Renal cortical epithelial cell (primary cell): Measurements from ENCODE around the gene ID3. TPM values are rescaled to one million over a fixed set of nuclear protein-coding genes. Genes with fewer than 3 reads are reported as not detected.
"Not testable (repeated sequence)": the region's sequence is repeated elsewhere in the genome, so short reads cannot be mapped to it uniquely, and the experiment has no call there.

Experiments
- DNase-seq: peaks from one replicate; pipeline ENCODE4 v3.0.0-alpha.2; 2011; ENCODE audit warnings: low read depth
- total RNA-seq: library from RNA; depleted of rRNA; stranded (reverse); fragments of >200 nt; gene quantifications from 2 replicates; pipeline ENCODE4 v1.2.3, GENCODE V29; 2014

The ID3 gene
- total RNA-seq, 1 donor from 2014 or later, result 65.3 TPM

GRCh38 chr1:23589585-23589986 is 30.3 kb upstream of the ID3 start:
- no peak for DNase-seq

DNA sequence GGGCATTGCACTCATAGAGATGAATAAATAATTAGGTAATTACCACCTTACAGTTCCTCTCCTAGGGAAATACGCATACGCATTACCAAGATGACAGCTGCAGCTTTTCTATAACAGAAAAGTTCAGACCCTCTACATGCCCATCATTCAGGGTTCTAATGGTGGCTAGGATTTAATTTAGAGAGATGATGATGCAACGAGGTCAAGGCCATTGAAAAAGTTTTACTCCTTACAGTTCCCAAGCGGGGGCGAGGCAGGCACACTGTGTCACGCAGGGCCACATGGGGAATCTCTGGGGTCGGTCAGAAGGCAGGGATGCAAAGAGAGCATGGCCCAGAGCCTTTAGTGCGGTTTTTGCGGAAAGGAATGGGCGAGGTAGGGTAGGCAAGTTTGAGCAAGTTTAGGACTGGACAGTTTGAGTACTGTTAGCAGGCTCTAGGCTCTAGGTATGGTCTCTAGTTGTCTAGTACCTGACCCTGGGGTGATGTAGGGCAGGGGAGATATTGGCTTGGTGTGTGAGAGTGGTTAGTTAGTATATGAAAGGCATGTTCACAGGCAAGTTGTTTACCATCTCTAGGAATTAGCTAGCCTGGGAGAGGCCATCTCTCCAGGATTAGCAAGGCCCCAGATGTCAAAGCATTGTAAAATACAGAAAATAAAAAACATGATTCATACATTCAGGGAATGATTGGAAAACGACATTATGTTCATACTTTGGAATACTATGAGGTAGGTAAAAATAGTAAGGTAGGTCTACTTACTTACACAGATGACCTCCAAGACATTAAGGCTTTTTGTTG is 29.6 kb upstream of the ID3 start:
- no peak for DNase-seq

DNA sequence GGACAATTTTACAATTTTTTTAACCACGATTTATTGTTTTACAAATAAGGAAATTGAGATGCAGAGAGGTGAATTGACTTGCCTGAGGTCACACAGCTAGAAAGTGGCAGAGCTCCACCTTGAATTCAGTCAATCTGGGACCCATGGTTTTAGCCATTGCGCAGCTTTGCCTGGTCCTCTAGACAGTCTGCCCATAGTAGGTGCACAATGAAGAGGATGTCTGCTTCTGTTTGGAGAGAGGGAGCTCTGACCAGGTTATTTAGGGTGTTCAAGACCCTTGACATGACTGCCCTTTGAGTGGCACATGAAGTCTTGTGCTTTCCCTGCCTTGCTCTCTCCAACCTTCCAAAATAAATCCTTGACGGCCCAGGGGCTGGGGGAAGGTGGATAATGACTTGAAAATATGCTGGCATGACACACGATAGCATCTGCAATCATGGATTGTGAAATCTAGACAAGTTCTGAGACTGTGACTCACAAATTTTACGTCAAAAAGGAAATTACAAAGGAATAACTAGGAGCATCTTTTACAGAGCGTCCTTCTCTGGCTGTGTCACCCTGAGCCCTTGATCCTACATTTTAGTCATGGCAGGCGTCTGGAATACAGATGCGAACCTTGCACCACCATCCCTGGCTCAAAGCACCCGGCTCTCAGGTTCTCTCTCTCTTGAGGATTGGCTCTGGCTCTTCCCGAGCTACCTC is 26.2 kb upstream of the ID3 start:
- peak; percentile 93 for DNase-seq

- DNase-seq, result not testable (repeated sequence)
Observed at GRCh38 chr1:23583727-23584126, 24.4 kb upstream of the ID3 start.

- no peak for DNase-seq
Observed at GRCh38 chr1:23582820-23583219, 23.5 kb upstream of the ID3 start.

DNA sequence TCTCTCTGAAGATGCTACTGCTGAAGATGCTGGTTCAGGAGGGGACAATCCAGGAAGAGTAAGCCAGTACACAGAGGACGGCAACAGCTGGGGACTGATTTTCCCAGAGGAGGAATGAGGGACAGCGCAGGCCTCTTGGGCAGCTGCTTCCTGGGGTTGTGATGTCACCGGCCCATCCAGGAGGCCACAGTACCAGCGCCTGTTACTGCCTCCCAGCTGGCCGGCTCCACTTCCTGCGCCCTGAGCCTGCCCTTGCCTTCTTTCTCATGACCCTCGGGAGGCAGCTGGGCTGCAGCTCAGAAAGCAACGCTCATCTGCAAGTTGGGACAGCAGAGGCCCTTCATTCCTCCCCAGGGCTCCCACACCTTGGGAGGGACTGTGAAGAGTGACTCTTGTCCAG is 21.9 kb upstream of the ID3 start:
- DNase-seq, result no peak

DNA sequence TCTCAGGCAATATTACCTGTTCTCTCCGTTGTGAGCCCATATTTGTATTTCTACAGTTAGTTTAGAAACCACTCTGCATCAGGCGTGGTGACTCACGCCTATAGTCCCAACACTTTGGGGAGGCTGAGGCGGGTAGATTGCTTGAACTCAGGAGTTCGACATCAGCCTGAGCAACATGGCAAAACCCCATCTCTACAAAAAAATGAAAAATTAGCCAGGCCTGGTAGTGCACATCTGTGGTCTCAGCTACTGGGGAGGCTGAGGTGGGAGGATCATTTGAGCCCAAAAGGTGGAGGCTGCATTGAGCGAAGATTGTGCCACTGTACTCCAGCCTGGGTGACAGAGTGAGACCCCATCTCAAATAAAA is 19.7 kb upstream of the ID3 start:
- DNase-seq, result no peak

DNA sequence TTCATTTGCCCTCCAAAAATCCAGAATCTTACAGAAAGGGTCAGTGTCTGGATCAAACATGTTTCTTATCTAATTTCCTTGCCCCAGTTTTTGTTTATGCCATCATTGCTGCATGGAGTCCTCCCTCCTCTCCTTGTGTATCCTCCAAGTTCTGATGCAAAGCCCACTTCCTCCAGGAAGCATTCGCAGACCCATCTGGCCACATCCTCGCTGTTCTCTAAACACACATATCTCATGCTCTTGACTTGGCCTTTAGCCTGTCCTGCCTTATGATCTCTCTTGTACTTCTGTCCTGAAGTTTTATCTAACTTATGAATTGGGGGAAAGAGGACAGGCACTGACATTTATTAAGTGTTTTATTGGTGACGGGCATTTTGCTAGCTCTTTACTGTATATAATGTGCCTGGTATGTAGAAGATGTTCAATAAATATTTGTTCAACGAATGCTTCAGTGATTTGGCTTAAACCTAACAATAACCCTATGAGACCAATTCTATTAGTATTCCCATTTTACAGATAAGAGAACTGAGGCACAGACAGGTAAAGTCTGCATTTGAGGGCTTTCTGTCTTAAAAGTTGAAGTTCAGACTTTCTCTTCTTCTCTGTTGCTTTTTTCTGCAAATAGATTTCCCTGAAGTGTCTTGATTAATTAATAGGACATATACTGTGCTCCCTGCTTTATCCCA is 19.2 kb upstream of the ID3 start:
- DNase-seq, result no peak

DNA sequence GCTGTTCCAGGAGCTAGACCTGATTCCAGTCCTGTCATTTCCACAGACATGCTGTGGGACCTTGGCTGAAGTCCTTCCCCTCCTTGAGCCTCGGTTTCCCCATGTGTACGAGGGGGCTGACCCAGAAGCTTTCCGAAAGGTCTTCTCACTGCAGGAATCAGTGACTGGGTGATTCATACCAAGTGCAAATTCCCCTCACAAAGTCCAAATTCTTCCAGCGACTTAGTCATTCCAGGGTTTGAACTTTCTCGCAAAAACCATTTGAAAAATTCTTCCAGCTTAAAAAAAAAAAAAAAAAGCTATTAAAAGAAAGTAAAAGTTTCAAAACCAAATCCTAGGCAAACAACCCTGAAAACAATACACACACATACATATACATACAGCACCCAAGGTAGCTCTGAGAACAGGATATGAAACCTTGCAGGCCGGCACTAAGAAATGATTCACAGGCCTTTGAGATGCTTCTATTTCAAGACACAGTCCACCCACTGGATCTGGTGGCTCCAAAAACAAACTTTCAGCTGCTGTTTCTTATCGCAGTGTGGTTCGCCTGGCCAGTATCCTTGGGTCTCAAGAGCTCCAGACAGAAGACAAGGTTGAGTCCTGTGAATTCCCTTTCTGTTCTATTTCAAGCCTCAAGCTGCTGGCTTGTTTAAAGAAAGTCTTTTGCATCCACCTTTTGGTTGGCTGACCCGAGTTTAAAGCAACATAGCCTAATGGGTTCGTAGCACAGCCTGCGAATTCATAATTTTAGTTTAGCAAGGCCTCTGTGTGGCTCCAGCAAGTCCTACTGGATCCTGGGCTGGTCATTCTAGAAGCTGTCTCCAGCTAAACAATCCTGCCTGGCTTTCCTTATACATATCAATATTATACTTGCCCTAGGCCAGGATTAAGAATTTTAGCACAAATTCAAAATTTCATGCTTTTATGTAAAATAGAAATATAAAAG is 18.0 kb upstream of the ID3 start:
- peak; percentile 95 for DNase-seq

DNA sequence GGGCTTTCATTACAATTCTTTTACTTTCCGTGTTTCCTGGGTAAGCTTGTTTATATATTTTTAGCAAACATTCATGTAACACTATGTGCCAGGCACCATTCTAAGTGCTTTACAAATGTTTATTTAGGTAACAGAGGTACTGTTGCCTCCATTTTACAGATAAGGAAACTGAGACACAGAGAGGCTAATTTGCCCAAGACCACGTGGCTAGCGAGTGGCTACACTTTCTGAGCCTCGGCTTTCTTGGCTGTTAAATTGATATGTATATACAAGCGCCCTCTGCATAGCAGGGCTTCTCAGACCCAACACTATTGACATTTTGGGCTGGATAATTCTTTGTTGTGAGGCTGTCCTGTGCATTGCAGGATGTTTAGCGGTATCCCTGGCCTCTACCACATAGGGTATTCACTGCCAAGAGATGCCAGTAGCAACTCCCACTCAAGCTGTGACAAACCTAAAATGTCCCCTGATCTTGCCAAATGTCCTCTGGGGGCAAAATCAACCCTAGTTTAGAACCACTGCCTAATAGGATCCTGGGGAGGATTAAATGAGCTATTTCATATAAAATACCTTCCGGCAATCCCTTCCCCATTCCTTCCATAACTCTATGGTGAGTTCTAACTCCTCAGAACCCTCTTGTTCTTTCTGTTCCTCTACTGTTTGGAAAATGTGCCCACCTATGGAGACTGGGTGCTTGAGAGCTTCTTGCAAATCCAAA is 17.2 kb upstream of the ID3 start:
- no peak for DNase-seq

DNA sequence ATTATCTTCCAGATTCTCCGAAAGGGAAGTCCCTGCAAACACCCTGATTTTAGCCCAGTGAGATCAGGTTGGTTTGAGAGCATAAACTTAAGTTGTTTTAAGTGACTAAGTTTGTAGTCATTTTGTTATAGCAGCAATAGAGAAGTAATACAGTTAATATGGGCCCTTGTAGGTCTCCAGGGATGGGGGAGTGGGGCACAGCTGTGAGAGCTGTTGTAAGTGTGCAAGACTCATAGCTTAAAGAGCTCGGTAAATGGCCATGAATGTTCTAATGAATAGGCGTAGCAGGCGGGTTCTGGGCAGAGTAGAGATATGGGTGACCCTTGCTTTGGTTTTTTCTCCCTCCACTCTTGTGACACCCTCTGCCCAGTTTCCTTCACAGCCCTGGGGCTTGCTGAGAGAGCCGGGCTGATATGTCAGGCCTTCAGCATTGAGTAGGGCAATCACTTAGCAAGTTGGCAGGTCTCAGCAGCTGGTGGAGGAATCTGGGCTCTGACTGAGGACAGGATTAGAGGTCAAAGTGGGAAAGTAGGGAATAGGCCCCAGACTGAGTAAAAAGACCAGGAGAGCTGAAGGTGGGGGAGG is 16.0 kb upstream of the ID3 start:
- DNase-seq, result no peak

- DNase-seq, result peak; percentile 42
Observed at GRCh38 chr1:23574265-23574754, 15.0 kb upstream of the ID3 start.

- DNase-seq, result no peak
Observed at GRCh38 chr1:23573574-23574182, 14.4 kb upstream of the ID3 start.

- no peak for DNase-seq
Observed at GRCh38 chr1:23571465-23571864, 12.2 kb upstream of the ID3 start.

DNA sequence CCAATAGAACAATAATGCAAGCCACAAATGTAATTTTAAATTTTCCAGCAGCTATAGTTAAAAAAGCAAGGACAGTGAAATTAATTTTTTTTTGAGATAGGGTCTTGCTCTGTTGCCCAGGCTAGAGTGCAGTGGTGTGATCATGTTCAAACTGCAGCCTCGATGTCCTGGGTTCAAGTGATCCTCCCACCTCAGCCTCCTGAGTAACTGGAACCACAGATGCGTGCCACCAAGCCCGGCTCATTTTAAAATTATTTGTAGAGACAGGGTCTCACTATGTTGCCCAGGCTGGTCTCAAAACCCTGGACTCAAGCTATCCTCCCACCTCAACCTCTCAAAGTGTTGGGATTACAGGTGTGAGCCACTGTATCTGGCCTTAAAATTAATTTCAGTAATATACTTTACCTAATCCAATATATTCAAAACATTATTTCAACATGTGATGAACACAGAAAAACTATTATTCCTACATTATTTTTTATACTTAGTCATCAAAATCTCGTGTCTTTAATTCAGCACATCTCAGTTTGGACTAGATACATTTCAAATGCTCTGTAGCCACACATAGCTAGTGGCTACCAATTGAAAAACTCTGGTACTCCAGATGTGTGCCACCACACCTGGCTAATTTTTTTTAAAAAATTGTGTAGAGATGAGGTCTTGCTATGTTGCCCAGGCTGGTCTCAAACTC is 10.8 kb upstream of the ID3 start:
- DNase-seq, result no peak

DNA sequence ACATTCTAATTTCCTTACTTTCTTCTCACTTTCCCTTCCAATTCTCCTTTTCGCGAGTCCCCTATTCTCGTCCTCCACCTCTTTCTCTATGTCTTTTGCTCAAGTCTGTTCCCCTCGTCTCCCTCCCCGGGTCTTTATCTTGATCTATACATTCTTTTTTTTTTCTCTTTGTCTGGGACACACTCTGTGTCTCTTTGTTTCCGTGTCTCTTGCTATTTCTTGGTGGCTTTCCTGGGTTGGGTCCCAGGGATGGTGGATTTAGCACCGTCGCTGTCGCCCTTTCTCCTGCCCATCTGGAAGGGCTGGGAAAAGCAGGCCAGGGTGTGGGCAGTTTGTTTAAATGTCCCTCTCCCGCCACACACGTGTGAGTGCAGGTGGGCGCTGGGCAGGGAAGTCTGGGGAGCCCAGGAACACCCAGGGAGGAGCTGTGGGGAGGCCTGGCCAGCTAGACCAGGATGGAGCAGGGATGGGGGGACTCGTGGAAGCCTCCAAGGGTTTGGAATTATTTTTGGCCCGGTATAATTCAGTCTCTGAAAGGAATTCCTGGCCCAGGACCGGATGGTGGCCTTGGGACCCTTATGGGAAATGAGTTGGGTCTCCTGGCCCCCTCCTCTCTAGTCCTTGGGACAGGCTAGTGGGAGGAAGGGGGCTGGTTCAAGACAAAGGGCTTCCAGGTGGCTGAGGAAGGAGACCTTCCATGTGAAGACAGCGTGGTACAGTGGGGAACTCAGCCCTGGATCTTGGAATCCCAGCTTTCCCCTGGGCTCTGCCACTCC is 9.5 kb upstream of the ID3 start:
- no peak for DNase-seq

DNA sequence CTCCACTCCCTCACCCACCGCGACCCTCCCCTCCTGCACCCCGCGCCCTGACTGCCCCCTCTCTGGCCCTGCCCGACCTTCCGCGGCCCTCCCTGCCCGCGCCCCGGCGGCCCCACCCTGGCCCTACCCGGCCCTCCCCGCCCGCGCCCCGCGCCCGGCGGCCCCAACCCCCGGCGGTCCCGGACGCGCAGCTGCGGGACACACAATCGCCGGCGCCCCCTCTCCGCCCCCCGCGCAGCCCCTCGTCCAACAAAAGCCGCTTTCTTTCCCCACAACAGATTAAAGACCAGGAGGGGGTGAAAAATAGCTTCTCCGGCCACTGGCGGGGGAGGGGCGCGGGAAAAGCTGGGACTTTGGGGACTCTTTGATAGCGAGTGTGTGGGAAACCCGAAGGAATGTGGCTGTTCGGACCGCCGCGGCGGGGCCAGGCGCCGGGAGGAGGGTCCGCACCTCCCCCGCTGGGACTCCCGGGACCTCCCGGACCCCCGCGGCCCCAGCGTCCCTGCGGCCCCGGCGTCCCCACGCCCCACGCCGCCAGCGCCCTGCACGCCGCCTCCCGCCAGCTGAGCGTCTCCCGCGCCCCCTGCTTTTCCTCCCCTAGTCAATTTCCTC is 8.8 kb upstream of the ID3 start:
- no peak for DNase-seq

DNA sequence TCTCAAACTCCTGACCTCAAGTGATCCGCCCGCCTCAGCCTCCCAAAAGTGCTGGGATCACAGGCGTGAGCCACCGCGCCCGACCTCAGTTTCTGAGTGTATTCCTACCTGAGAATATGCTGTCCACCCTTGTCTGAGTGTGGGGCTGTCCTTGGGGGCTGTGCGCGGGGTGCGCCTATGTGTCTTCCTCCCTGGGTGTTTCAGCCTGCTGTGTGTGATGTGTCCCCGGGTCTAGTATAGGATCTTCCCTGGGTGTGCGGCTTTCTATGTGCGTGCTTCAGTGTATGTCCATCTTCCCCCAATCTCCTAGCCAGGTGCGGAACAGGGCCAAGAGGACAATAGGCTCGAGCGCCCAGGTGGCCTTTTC is 8.3 kb upstream of the ID3 start:
- no peak for DNase-seq
